Measurements from ENCODE around the gene CALCA. TPM values are rescaled to one million over a fixed set of nuclear protein-coding genes. Genes with fewer than 3 reads are reported as not detected.

The CALCA gene
- total and polyA plus RNA-seq, 2 of the 8 experiments (the other 6 are each of a cell fraction or from before 2014, with no cell fraction given) = 0.50 to 0.73 TPM

DNA sequence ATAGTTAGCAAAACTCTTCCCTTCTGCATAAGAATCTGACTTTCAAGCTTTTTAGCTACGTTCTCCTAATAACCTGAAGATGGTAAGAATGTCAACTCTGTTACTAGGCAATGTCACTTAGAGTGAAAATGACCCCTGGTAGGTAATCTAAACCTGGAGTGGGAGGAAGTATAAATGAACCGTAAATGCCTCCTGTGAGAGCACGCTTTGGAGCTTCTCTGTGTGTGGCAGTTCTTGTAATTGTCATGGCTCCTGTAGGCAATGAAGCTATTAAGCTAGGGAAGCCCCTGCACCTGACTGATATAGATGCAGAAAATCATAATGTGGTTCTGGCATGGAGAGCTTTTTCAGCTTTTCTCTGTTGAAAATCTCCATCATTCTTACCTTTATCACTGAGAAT is 29.4 kb downstream of the CALCA start:
- no peak overlapping the region for H3K4me2 ChIP-seq (ENCODE audit: insufficient read depth in 1 of 2, low read depth in 2 of 2, low read length in 2 of 2)
- POLR2A ChIA-PET (ENCODE audit: partially characterized antibody) = interaction anchor here (1.2 kb wide), 1 partner anchor 21 kb away, joined by 3 read pairs; no protein-coding TSS in a partner anchor
- H3K23me2 ChIP-seq (ENCODE audit: low read depth, low read length) = no peaks in the 10 kb centered on the region
- H4K8ac ChIP-seq (ENCODE audit: extremely low read depth, insufficient read depth, low read length) = no peak overlapping the region
- no peak overlapping the region for H3K9ac ChIP-seq (replicated peaks in 1 of 4; ENCODE audit: extremely low read depth in 1 of 4, low read depth in 3 of 4, low read length in 3 of 4)
- WGBS, 2 experiments (ENCODE audit: extremely low coverage in 1 of 2, insufficient coverage in 1 of 2, insufficient read length in 1 of 2, insufficient replicate concordance in 2 of 2, low coverage in 1 of 2, low lambda C conversion rate in 2 of 2, missing lambda C conversion rate in 1 of 2) = 96% methylated on average over 3 of the region's 3 CpGs; no CpG with 5 or more reads in 1 of the 2 experiments
- no peak overlapping the region for H3K4me3 ChIP-seq (ENCODE audit: extremely low read depth in 1 of 4, insufficient read depth in 2 of 4, low read depth in 3 of 4, low read length in 4 of 4)
- peaks cover 7 to 10% of the 10 kb centered on the region in 2 experiments for H3K9me3 ChIP-seq (ENCODE audit: insufficient read depth in 2 of 2, low read depth in 1 of 2, low read length in 1 of 2)
- H3K4ac ChIP-seq (replicated peaks; ENCODE audit: insufficient read length, low read depth, low read length) = no peak overlapping the region
- FAIRE-seq (no peak), DNase-seq (ENCODE audit: low read depth in 1 of 2, low spot score in 2 of 2) (no peak)
- no peaks in the 10 kb centered on the region for H3K27me3 ChIP-seq (replicated peaks in 1 of 4; ENCODE audit: control insufficient read depth in 3 of 4, extremely low read depth in 1 of 4, insufficient read depth in 3 of 4, low read length in 3 of 4)
- no peak overlapping the region for H2AK5ac ChIP-seq (ENCODE audit: low read depth, low read length)
- no peaks in the 10 kb centered on the region for H3K79me2 ChIP-seq (ENCODE audit: control insufficient read depth in 1 of 2, insufficient read depth in 2 of 2, low read length in 2 of 2)
- no peaks in the 10 kb centered on the region for H3K4me1 ChIP-seq (replicated peaks in 1 of 4; ENCODE audit: control insufficient read depth in 3 of 4, insufficient read depth in 4 of 4, low read length in 3 of 4)
- H2BK5ac ChIP-seq (ENCODE audit: low read depth, low read length) = no peak overlapping the region
- H3K23ac ChIP-seq (ENCODE audit: insufficient read length) = no peak overlapping the region
- no peak overlapping the region for H3K27ac ChIP-seq (ENCODE audit: low read depth, low read length)
- no peak overlapping the region for H3K56ac ChIP-seq (replicated peaks; ENCODE audit: insufficient read length, low read depth, low read length)
- H3K18ac ChIP-seq (ENCODE audit: extremely low read depth, low read length) = no peak overlapping the region
- H4K20me1 ChIP-seq (replicated peaks in 1 of 2; ENCODE audit: control insufficient read depth in 1 of 2, insufficient read depth in 2 of 2, low read length in 2 of 2) = no peaks in the 10 kb centered on the region
- H4K5ac ChIP-seq (ENCODE audit: insufficient read length, low read depth, low read length) = no peak overlapping the region
- no peak overlapping the region for H2BK20ac ChIP-seq (ENCODE audit: low read length)
- H2AFZ ChIP-seq (ENCODE audit: low read length) = no peak overlapping the region
- no peak overlapping the region for H2BK120ac ChIP-seq (replicated peaks; ENCODE audit: low read depth, low read length)
- TF ChIP-seq RBBP5 (IDR thresholded peaks at IDR 0.05; ENCODE audit: borderline replicate concordance, low read depth, low read length) = no peak
- no peaks in the 10 kb centered on the region for H3K79me1 ChIP-seq (ENCODE audit: low read depth, low read length)
- no peak overlapping the region for H3K14ac ChIP-seq (ENCODE audit: insufficient read length)
- no peak overlapping the region for H2BK12ac ChIP-seq (ENCODE audit: low read depth, low read length)
- H3K36me3 ChIP-seq (ENCODE audit: control insufficient read depth in 2 of 4, insufficient read depth in 4 of 4, low read length in 3 of 4) = no peaks in the 10 kb centered on the region
- CTCF ChIA-PET (ENCODE audit: partially characterized antibody) = interaction anchor here (0.6 to 1.6 kb wide), 11 partner anchors 10 to 265 kb away, joined by 3 to 10 read pairs (median 3); no protein-coding TSS in a partner anchor
- no peak overlapping the region for H2BK15ac ChIP-seq (ENCODE audit: low read length)
- no peak overlapping the region for H4K91ac ChIP-seq (replicated peaks; ENCODE audit: insufficient read length, low read length)
